DND-41 (cell line): Measurements from ENCODE around the gene DNAH7.

Source experiments
- EZH2 ChIP-seq: IDR thresholded peaks from 3 replicates; pipeline ENCODE4 v1.6.1; 2012; ENCODE audit warnings: borderline replicate concordance, low read depth, mild to moderate bottlenecking, moderate library complexity, low read length, inconsistent platforms; ENCODE audit not compliant: severe bottlenecking
- TF ChIP-seq, protein P1 (sequence below): IDR thresholded peaks from 2 replicates; pipeline ENCODE4 v1.5.1; 2012; ENCODE audit warnings: borderline replicate concordance, low read length, moderate library complexity, mild to moderate bottlenecking; ENCODE audit not compliant: poor library complexity, severe bottlenecking; ENCODE audit errors: extremely low read depth

DNA sequence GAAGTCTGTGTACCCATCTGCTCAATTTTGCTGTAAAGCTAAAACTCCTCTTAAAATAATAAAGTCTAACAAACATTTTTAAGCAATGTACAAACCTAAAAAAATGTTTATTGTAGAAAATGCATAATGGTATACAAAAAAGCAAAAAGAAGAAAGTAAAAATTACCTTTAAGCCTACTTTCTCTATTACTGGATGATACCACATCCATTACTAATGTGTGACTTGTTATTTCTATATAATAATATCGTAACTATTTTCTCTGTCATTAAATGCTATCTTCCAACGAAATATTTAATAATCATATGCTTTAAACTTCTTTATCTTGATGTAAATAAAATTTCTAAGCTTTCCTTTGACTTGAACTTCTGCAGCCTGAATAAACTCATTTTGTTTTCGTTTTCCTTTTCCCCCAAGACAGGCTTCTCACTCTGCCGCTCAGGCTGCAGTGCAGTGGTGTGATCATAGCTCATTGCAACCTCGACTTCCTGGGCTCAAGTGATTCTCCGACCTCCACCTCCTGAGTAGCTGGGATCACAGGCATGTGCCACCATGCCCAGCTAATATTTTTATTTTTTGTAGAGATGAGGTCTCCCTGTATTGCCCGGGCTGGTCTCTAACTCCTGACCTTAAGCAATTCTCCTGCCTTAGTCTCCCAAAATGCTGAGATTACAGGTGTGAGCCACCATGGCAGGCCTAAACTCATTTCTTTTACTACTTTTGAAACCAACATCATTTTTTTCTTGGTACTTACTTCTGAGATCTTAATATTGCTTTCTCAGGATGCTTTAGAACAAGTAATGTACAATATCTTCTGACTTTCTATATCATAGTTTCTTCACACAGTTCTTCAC lies 18.1 kb upstream of the DNAH7 start:
- TF ChIP-seq, protein P1, sequence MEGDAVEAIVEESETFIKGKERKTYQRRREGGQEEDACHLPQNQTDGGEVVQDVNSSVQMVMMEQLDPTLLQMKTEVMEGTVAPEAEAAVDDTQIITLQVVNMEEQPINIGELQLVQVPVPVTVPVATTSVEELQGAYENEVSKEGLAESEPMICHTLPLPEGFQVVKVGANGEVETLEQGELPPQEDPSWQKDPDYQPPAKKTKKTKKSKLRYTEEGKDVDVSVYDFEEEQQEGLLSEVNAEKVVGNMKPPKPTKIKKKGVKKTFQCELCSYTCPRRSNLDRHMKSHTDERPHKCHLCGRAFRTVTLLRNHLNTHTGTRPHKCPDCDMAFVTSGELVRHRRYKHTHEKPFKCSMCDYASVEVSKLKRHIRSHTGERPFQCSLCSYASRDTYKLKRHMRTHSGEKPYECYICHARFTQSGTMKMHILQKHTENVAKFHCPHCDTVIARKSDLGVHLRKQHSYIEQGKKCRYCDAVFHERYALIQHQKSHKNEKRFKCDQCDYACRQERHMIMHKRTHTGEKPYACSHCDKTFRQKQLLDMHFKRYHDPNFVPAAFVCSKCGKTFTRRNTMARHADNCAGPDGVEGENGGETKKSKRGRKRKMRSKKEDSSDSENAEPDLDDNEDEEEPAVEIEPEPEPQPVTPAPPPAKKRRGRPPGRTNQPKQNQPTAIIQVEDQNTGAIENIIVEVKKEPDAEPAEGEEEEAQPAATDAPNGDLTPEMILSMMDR = no peak
- no peak for TF ChIP-seq EZH2
